Adipocyte (in vitro differentiated cells): ENCODE data around the gene MYO10.
"Not testable (repeated sequence)": the region's sequence is repeated elsewhere in the genome, so short reads cannot be mapped to it uniquely, and the experiment has no call there.

ENCODE experiments used
- DNase-seq: peaks from one replicate; pipeline ENCODE4 v3.0.0-alpha.2; 2015; ENCODE audit warnings: low read depth
- H3K27me3 ChIP-seq: replicated peaks from 2 replicates; pipeline ENCODE4 v1.7.0; 2013; ENCODE audit warnings: mild to moderate bottlenecking, low read length, moderate library complexity; ENCODE audit not compliant: control insufficient read depth, insufficient read depth
- H3K36me3 ChIP-seq: 2 replicates; pipeline ENCODE4 v1.7.0; 2013; ENCODE audit warnings: low read length, mild to moderate bottlenecking, moderate library complexity; ENCODE audit not compliant: control insufficient read depth, insufficient read depth, severe bottlenecking
- H3K4me1 ChIP-seq: 2 replicates; pipeline ENCODE4 v1.7.0; 2013; ENCODE audit warnings: mild to moderate bottlenecking, low read length, moderate library complexity; ENCODE audit not compliant: control insufficient read depth, insufficient read depth
- H3K4me3 ChIP-seq: 2 replicates; pipeline ENCODE4 v1.7.0; 2013; ENCODE audit warnings: mild to moderate bottlenecking, low read length, moderate library complexity
- H3K9ac ChIP-seq: 2 replicates; pipeline ENCODE4 v1.7.0; 2013; ENCODE audit warnings: mild to moderate bottlenecking, low read length, moderate library complexity
- H3K9me3 ChIP-seq: 2 replicates; pipeline ENCODE4 v1.7.0; 2013; ENCODE audit warnings: mild to moderate bottlenecking, low read length, moderate library complexity; ENCODE audit not compliant: control insufficient read depth

The MYO10 gene

DNA sequence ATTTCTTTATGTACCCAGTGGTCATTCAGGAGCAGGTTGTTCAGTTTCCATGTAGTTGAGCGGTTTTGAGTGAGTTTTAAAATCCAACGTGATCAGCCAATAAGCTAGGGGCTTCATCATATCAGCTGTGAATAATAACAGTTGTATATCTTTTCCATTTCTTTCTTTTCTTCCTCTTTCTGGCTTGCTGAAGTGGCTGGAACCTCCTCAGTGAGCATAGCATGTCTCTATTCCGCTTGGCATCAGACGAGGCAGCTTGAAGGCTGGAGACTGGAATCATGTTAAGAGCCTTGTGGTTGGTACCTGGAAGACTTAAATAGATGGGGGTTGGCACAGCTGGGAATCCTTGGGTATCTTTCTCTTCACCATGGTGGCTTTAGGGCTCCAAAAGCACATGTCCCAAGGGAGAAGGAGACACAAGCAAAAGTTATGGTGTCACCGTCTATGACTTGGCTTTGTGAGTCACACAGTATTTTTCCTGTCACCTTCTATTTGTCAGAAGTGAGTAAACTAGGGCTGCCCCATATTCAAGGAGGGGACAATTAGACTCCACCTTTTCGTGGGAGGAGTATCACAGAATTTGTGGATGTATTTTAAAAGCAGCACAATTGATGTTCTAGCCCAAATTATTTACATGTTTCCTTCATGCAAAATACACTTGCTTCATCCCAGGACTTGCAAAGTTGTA, 281.3 kb downstream of the MYO10 start:
- DNase-seq = no peak
- Histone ChIP-seq H3K36me3 (no peaks in the 10 kb centered on the region), H3K4me3 (no peak overlapping the region), H3K9ac (no peak overlapping the region), H3K27me3 (no peaks in the 10 kb centered on the region), H3K9me3 (peaks cover 9% of the 10 kb centered on the region), H3K4me1 (peaks cover 23% of the 10 kb centered on the region)

DNA sequence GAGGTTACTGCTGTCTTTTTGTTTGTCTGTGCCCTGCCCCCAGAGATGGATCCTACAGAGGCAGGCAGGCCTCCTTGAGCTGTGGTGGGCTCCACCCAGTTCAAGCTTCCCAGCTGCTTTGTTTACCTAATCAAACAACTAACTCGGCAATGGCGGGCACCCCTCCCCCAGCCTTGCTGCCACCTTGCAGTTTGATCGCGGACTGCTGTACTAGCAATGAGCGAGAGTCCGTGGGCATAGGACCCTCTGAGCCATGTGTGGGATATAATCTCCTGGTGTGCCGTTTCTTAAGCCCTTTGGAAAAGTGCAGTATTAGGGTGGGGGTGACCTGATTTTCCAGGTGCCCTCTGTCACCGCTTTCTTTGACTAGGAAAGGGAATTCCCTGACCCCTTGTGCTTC, 287.3 kb downstream of the MYO10 start:
- DNase-seq, H3K27me3 ChIP-seq, H3K9ac ChIP-seq, H3K4me1 ChIP-seq, H3K36me3 ChIP-seq, H3K9me3 ChIP-seq, H3K4me3 ChIP-seq: not testable (repeated sequence)

DNA sequence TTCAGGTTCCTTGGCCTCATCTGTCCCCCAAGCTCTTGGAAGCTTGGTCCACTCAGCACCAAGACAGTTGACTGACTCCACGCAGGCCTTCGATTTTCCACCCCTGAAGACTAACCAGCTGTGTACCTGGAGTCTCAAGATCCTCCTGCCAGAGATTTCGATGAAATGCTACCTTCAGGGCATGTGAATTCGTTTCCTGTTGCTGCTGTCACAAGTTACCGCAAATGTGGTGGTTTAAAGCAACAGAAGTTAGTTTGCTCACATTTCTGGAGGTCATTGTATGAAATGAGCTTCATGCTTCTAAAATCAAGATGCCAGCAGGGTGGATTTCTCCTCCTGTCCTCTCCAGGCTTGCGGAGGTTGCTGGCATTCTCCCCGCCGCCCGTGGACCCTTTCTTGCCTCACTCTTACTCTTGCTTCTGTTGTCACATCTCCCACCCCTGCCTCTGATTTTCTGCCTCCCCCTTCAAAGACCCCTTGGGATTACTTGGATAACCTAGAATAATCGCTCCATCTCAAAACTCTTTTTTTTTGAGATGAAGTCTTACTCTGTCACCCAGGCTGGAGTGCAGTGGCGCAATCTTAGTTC, 291.7 kb downstream of the MYO10 start:
- Histone ChIP-seq H3K36me3 (no peaks in the 10 kb centered on the region), H3K4me3 (no peak overlapping the region), H3K27me3 (peaks cover 4% of the 10 kb centered on the region), H3K9me3 (no peaks in the 10 kb centered on the region), H3K9ac (no peak overlapping the region), H3K4me1 (no peaks in the 10 kb centered on the region)
- DNase-seq = no peak

DNA sequence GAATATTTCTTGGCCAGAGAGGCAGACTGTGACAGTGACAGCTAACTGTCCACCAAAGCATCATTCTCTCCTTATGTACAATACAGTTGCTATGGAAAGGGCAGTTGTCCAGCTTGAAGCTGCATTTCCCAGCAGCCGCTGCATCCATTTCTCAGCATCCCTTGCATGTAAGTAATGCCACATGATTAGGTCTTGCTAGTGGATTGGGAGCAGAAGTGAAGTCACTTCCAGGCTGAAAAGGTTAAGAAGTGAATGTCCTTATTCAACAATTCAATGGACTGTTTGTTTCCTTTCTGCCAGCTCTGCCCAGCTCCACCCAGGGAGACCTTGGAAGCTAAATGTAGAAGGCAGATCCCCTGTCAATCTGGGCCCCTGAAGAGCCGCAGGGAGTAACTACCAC, 293.2 kb downstream of the MYO10 start:
- Histone ChIP-seq H3K4me1 (no peaks in the 10 kb centered on the region), H3K27me3 (peaks cover 4% of the 10 kb centered on the region), H3K4me3 (no peak overlapping the region), H3K9ac (no peak overlapping the region), H3K9me3 (no peaks in the 10 kb centered on the region), H3K36me3 (no peaks in the 10 kb centered on the region)
- no peak for DNase-seq

DNA sequence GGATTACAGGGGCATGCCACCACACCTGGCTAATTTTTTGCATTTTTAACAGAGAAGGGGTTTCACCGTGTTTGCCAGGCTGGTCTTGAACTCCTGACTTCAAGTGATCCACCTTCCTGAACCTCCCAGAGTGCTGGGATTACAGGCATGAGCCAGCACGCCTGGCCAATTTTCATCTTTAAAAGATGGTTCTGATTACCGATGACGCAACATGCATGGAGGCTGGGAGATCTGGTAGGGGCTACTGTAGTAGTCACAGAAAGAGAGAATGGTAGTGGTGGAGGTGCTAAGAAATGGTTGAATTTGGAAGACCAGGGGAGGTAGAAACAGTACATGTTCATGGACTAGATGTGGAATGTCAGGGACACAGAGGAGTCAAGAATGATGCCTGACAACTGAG, 296.9 kb downstream of the MYO10 start:
- no peaks in the 10 kb centered on the region for H3K9me3 ChIP-seq
- H3K27me3 ChIP-seq = peaks cover under 1% of the 10 kb centered on the region
- H3K4me3 ChIP-seq = no peak overlapping the region
- DNase-seq = no peak
- H3K36me3 ChIP-seq = no peaks in the 10 kb centered on the region
- H3K9ac ChIP-seq = no peak overlapping the region
- H3K4me1 ChIP-seq = no peaks in the 10 kb centered on the region

DNA sequence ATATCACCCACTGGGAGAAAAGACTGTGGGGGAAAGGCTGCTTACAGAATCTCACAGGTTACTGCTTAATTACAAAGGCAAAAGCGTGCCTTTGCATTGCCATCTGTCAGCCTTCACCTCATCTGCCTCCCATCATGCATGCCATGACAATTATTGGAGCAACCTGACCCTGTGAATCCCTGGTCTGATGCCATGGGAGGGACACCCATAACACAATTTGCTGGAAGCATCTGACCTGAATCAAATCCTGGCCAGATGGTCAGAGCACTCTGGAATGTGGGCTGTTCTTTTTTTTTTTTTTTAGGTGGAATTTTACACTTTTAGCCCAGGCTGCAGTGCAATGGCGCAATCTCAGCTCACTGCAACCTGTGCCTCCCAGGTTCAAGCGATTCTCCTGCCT, 307.7 kb downstream of the MYO10 start:
- peak overlapping the region; percentile 50 for H3K4me3 ChIP-seq
- peaks cover 5% of the 10 kb centered on the region for H3K9me3 ChIP-seq
- no peak for DNase-seq
- no peaks in the 10 kb centered on the region for H3K36me3 ChIP-seq
- H3K27me3 ChIP-seq = no peaks in the 10 kb centered on the region
- peaks cover 34% of the 10 kb centered on the region for H3K4me1 ChIP-seq
- peak overlapping the region; percentile 81 for H3K9ac ChIP-seq

DNA sequence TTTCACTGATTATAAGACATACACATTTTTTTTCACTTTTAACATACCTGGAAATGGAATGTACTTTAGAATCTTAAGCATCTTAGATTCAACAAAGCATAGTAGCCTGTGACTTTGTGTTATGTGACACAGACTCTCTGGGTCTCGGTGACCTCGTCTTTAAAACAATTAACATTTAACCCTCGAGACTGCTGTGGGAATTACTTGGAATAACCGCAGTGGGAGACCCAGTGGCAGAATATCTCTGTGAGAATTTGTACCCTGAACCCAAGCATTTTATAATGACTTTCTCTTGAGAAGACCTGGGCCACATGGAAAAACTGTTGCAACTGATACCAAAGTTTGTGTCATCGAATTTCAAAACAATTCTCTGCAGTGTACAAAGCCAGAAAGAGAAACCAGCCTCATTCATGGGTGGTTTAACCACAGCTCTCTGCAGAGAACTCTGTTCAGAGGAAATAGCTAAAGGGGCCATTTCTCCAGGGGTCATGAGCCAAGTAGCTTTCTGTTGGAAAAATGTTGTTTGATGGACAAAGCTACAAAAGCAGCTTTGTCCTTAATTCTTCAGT, 309.3 kb downstream of the MYO10 start:
- Histone ChIP-seq H3K27me3 (no peaks in the 10 kb centered on the region), H3K36me3 (no peaks in the 10 kb centered on the region), H3K9me3 (peaks cover 5% of the 10 kb centered on the region), H3K9ac (peak overlapping the region; percentile 87), H3K4me1 (peaks cover 34% of the 10 kb centered on the region), H3K4me3 (peak overlapping the region; percentile 72)
- peak; percentile 59 for DNase-seq

DNA sequence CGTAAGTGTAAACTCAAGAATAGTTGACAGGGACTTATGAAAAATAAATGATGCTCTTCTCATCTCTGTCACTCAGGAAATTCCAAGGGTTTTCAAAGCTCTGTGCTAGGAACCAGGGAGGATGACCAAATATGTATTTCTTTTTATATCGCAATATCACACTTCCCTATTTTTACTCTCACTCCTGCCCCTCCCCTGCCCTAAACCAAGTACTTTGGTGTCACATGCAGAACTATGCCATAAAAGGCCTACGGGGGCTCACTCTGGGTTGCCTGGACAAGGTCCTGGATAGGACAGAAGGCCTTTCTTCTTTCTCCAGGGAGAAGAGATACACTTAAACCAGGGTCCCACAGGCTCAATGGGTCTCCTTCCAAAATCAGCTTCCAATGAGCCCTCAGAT, 311.0 kb downstream of the MYO10 start:
- no peaks in the 10 kb centered on the region for H3K9me3 ChIP-seq
- no peaks in the 10 kb centered on the region for H3K27me3 ChIP-seq
- H3K9ac ChIP-seq = no peak overlapping the region
- H3K4me3 ChIP-seq = no peak overlapping the region
- H3K4me1 ChIP-seq = peaks cover 34% of the 10 kb centered on the region
- H3K36me3 ChIP-seq = no peaks in the 10 kb centered on the region
- DNase-seq = no peak

DNA sequence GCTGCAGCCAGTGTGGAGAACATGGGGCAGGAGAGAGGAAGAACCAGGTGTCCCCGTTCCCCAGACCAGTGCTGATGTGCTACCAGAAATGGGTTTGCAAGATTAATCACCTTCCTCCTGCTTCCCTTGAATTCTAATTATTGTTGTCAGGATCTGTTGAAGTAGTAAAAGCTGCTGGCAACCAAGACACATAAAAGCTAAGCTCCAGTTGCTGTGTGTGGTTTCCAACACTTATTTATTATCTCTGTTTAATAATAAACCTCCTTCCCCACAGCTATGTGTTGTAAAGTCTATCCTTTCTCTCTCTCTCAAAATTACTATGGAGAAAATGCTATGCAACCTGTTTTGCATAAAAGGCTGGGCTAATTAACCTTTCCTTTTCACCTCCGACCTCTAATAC, 317.0 kb downstream of the MYO10 start:
- no peak for DNase-seq
- Histone ChIP-seq H3K4me1 (peaks cover 26% of the 10 kb centered on the region), H3K9me3 (no peaks in the 10 kb centered on the region), H3K4me3 (no peak overlapping the region), H3K9ac (no peak overlapping the region), H3K36me3 (no peaks in the 10 kb centered on the region), H3K27me3 (no peaks in the 10 kb centered on the region)

DNA sequence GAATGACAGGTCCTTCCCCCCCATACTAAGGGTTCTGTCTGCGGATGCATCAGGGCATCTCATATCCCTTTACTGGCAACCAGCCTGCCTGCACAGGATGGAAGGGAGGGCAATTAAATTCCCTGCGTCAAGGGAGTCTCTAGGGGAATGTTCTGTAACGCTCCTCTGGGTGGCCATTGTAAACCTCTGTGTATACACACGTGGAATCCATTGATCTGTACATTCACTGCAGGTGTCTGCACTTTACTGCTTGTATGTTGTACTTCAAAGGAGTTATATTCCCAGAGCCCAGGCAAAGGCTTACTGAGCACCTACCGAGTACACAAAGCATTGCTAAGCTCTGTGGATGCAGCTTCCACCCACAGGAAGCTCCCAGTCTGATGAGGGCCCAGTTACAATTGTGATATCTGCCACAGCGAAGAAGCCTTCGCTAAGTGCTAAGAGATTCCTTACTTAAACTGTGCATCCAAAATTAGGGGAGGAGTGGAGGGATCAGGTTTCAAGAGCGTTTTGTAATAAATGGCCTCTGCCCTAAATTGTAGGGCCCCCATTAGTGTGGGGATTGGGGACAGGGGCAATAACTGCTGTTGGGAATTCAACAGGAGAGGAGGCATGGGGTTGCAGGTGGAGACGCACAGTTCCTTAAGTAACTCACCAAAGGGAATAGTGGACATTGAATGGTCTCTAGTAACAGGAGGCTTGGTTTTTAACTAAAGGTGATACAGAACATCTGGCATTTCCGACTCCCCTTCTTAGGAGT, 317.8 kb downstream of the MYO10 start:
- no peaks in the 10 kb centered on the region for H3K9me3 ChIP-seq
- no peak overlapping the region for H3K9ac ChIP-seq
- no peak overlapping the region for H3K4me3 ChIP-seq
- no peaks in the 10 kb centered on the region for H3K27me3 ChIP-seq
- peaks cover 26% of the 10 kb centered on the region for H3K4me1 ChIP-seq
- DNase-seq = no peak
- H3K36me3 ChIP-seq = no peaks in the 10 kb centered on the region

DNA sequence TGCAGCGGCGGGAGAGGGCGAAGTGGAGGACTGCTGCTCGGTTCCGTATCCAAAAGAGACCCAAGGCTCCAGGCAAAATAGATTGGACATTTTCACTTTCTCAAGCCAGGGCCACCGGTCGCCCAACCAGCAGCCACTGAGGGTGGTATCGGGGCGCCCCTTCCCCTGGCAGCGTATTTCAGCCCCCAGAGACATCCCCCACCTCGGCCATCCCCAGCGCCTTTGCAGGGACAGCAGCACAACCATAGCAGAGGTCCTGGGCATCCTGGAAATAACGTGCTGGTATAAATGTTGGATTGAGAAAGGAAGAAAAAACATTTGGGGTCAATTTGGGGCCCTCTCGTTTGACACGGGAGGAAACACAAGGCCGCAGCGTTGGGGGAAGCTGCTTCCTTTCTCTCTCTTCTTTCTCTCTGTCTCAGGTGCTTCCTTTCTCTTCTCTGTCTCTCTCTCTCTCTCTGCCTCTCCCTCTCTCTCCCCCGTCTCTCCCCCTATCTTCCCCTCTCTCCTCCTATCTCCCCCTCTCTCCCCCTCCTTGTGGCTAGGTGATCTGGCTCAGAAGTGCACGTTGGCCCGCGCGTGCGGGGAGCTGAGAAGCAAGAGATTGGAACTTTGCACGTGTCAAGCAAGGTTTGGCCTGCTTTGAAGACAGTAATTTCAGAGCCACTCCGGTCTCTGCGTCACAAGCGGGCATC, 318.7 kb downstream of the MYO10 start:
- Histone ChIP-seq H3K9ac (peak overlapping the region; percentile 91), H3K36me3 (no peaks in the 10 kb centered on the region), H3K4me3 (peak overlapping the region; percentile 92), H3K9me3 (no peaks in the 10 kb centered on the region), H3K27me3 (no peaks in the 10 kb centered on the region), H3K4me1 (peaks cover 28% of the 10 kb centered on the region)
- no peak for DNase-seq
